GM21576 (cell line): ENCODE data around the gene GNS.
A peak's percentile ranks its signal among the peaks of the same experiment; 100 is the strongest.

ENCODE experiments used
- ATAC-seq: cut with Tn5 transposase; IDR thresholded peaks from one replicate; pipeline ENCODE4 v1.9.1; 2021; ENCODE audit warnings: mild to moderate bottlenecking, moderate library complexity; ENCODE audit not compliant: unreplicated experiment

The GNS gene

GRCh38 chr12:64737539-64737938 lies 21.7 kb downstream of the GNS start:
- no peak for ATAC-seq

GRCh38 chr12:64736771-64737170 lies 22.4 kb downstream of the GNS start:
- ATAC-seq, result no peak

- no peak for ATAC-seq
Measured at GRCh38 chr12:64735442-64735841, 23.8 kb downstream of the GNS start.

- ATAC-seq, result no peak
Measured at GRCh38 chr12:64733857-64734256, 25.3 kb downstream of the GNS start.

GRCh38 chr12:64731683-64732082 lies 27.5 kb downstream of the GNS start:
- ATAC-seq, result no peak

- ATAC-seq, result no peak
Measured at GRCh38 chr12:64730588-64730969, 28.6 kb downstream of the GNS start.

GRCh38 chr12:64729909-64730587 lies 29.2 kb downstream of the GNS start:
- no peak for ATAC-seq

- ATAC-seq, result no peak
Measured at GRCh38 chr12:64724201-64724745, 34.9 kb downstream of the GNS start.

GRCh38 chr12:64723630-64724029 lies 35.6 kb downstream of the GNS start:
- ATAC-seq, result no peak

- ATAC-seq, result no peak
Measured at GRCh38 chr12:64722835-64723234, 36.4 kb downstream of the GNS start.

GRCh38 chr12:64720884-64721283 lies 38.3 kb downstream of the GNS start:
- ATAC-seq, result no peak

GRCh38 chr12:64718649-64719048 lies 40.6 kb downstream of the GNS start:
- ATAC-seq, result no peak

- no peak for ATAC-seq
Measured at GRCh38 chr12:64716839-64717455, 42.3 kb downstream of the GNS start.

GRCh38 chr12:64716371-64716770 lies 42.8 kb downstream of the GNS start:
- ATAC-seq, result no peak

- peak; percentile 73 for ATAC-seq
Measured at GRCh38 chr12:64714551-64714968, 44.6 kb downstream of the GNS start.

GRCh38 chr12:64713376-64713775 lies 45.8 kb downstream of the GNS start:
- ATAC-seq, result no peak

GRCh38 chr12:64709429-64709828 lies 49.8 kb downstream of the GNS start:
- no peak for ATAC-seq

GRCh38 chr12:64707926-64708325 lies 51.3 kb downstream of the GNS start:
- ATAC-seq, result no peak

- no peak for ATAC-seq
Measured at GRCh38 chr12:64707362-64707761, 51.8 kb downstream of the GNS start.

- no peak for ATAC-seq
Measured at GRCh38 chr12:64706857-64707256, 52.3 kb downstream of the GNS start.

- no peak for ATAC-seq
Measured at GRCh38 chr12:64706306-64706705, 52.9 kb downstream of the GNS start.

- ATAC-seq, result no peak
Measured at GRCh38 chr12:64701283-64701682, 57.9 kb downstream of the GNS start.

- no peak for ATAC-seq
Measured at GRCh38 chr12:64700532-64700931, 58.7 kb downstream of the GNS start.
